Activated effector memory CD4-positive, alpha-beta T cell treated with anti-CD3 and anti-CD28 coated beads, Interleukin-2, amount 50 U/mL, for 16 hours (primary cell): ENCODE measurements around the gene GTPBP4.
"Not testable (repeated sequence)": the region's sequence is repeated elsewhere in the genome, so short reads cannot be mapped to it uniquely, and the experiment has no call there.

Experiments used
- DNase-seq: peaks from one replicate; pipeline ENCODE4 v3.0.0-alpha.2; 2020

Gene GTPBP4

DNA sequence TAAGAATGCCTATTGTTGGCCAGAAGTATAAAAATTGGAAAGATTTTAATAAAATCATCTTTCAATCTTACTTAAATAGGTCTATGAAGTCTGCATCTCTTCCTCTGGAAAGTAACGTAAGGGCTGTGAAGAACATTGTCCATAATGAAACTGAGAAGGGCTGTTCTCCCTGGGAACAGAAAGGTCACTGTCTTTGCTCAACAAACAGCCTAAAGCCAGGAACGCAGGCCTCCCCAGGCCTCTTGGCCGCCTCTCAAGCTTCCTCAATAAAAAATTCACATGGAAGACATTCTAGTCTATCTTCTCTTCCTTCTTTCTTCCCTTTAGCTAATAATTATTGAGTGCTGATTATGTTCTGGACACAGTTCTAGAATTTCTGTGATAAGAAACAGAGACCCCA, 46.5 kb downstream of the GTPBP4 start:
- DNase-seq = no peak

DNA sequence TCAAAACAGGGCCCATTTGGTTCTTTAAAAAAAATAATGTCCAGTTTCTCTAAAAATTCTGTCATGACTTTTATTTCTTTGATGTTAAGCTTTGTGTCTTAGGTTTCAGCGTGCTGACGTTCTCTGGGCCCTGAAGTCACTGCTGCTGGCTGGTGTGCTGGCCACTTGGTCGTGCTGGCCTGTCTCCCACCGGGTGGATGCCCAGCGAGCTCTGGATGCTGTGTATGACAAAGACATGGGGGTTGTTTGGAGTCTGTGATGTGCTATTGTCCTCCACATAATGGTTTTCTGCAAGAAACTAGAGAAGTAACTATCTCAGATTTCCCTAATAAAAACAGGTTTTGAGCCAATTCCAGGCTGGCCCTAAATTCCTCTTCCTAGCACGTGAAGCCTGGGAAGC, 47.0 kb downstream of the GTPBP4 start:
- DNase-seq = no peak

DNA sequence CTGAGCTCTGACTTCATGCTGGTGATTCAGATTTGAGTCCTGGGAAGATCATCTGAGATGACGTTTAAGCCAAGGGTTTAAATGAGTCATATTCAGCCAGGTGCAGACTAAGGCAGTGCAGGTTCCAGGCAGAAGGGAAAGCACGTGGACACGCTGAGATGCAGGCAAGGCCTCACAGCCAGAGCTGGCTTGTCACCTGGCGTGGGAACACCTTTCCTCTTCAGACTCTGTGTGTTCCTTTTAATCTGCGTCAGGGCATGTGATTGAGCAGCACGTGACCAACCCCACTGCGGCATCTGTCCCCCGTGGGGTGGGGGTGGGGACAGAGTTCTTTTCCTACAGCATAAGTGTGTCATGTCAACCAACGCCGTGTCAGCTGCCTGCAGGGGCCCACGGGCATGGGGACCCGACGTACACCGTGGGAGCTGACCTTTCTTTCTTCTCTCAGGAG, 48.1 kb downstream of the GTPBP4 start:
- peak; percentile 79 for DNase-seq

DNA sequence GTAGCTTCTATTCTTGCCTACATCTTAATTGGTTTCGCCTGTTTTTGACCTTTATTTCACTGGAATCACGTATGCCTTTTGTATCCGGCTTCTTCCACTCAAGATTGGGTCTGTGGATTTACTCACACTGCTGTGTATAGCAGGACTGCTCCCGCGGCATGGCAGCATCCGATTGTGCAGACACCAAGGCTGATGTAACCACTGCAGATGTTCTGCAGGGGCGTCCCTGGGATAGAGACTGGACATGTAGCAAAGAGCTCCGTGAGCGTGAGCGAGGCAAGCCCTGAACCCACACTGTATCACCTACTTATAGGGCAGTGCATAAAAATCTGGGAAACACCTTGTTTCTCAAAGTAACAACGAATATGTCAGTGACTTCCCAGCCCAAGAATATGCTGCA, 48.9 kb downstream of the GTPBP4 start:
- DNase-seq = no peak

DNA sequence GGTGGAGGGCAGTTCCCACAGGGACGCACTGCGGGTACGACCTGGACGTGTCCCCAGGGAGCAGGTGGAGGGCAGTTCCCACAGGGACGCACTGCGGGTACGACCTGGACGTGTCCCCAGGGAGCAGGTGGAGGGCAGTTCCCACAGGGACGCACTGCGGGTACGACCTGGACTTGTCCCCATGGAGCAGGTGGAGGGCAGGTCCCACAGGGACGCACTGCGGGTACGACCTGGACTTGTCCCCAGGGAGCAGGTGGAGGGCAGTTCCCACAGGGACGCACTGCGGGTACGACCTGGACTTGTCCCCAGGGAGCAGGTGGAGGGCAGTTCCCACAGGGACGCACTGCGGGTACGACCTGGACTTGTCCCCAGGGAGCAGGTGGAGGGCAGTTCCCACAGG, 50.5 kb downstream of the GTPBP4 start:
- DNase-seq = not testable (repeated sequence)

DNA sequence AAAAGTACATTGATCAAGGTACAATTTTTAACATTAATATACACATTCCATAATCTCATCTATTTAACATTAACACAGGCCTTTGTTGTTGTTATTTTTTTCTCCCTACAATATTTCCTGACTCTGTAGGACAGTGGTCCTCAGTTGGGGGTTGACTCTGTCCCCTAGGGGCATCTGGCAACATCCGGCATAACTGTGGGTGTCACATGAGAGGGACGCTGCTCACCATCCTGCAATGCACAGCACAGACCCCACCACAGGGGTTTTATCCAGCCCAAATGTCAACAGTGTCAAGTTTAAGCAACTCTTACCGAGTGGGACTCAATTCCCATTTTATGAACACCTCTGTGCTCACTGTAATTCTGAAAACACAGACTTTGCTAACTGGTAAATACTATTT, 51.9 kb downstream of the GTPBP4 start:
- DNase-seq = no peak

DNA sequence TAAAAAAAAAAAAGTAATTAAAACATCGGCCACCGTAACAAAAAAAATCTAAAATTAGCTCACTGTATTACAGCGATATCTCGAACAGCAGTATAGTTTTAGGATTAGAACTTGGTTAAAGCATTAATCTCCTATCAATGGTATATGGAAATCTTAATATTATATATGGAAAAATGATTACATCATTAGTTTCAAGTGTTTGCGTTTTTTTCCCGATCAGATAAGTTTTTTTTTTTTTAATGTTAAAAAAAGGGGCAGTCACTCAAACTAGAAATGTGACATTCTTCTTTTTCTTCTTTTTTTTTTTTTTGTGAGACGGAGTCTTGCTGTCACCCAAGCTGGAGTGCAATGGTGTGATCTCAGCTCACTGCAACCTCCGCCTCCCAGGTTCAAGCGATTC, 53.3 kb downstream of the GTPBP4 start:
- DNase-seq = no peak

DNA sequence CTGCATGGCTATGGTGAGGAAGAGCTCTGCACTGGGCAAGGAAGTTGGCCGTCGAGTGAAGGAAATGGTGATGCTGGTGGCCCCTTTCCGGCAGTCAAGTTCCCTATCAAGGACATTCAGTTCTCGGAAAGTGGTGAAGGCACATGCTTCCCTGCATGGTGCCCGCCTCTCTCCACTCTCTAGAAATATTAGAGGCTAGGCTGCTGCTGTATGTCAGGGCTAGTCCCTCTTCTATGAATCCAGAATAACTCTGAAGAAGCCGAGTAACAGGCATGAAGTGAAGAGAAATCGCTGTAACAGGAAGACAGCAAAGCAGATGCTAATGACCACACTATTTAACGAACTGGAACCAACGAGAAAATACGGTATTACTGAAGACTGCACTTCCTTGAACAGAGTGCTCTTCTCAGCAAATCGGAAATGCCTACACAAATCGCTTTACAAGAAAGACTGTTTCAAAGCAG, 55.3 kb downstream of the GTPBP4 start:
- peak; percentile 77 for DNase-seq

DNA sequence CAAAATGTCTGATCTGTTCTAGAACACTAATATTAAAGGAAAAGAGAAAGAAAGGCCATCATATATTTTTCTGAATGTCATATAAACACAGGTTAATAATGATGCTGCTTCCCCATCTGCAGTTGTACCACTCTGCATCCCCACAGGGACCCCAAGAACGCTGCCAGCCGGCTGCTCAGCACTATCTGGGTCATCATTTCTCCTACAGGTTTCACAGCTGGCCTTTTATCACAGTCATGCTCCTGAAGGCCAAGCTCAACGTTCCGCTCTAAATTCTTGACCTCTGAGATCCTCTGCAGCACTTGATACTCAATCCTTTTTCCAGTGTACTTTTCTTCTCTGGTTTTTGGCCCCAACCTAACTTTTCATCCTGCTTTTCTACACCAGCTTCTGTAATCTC, 55.9 kb downstream of the GTPBP4 start:
- no peak for DNase-seq

DNA sequence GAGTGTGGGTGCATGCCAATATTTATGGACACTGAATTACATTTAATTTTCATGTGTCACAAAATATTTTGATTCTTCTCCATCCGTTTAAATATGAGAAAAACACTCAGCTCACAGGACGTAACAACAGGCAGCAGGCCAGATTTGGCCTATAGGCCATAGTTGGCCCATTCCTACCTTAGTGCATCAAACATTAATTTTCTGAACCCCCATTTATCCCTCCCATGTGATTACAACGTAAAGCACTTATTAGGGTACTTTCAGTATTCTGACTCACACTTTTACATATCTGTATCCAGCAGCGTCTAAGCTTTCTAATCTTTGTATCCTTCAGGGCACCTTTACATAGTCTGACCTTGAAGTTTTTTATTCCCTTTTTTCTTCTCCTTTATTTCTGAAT, 56.7 kb downstream of the GTPBP4 start:
- DNase-seq = no peak

DNA sequence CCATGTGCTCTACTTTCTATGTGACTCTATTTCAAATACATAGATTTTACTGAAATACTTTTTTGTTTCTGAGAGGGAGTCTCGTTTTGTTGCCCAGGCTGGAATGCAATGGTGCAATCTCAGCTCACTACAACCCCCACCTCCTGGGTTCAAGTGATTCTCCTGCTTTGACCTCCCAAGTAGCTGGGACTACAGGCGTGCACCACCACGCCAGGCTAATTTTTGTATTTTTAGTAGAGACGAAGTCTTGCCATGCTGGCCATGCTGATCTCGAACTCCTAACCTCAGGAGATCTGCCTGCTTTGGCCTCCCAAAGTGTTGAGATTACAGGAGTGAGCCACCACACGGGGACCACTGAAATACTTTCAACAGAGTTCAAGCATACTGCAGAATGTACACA, 57.2 kb downstream of the GTPBP4 start:
- no peak for DNase-seq

DNA sequence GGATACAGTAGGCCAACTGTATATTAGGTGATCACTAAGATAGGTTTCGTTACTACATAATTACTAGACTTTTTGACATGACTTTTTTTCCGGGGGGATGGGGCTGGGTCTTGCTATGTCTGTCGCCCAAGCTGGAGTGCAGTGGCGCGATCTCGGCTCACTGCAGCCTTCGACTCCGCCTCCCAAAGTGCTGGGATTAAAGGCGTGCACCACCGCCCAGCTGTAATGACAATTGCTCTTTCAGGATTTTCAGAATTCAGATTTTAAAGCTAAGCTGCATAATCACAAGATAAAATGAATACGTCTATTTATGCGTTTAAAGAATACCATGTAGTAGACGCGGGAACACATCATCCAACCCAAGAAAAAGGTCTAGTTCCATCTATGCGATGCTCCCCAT, 59.7 kb downstream of the GTPBP4 start:
- no peak for DNase-seq

DNA sequence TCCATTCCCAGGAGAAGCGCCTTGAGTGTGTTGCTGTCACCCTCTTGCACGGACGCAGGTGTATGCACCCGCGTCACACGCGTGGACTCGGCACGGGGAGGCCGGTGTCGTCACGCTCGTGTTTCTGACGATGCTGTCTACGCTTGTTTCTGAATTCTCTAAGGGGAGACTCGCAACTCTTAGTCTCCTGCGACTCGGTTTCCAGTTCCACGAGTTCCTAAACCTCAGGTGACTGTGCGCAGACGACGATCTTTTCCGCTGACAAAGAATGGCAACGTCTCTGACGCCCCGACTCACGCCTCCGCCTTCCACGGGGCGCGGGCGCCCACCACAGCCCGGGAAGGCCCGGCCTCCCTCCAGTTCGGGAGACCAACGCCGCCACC, 60.1 kb downstream of the GTPBP4 start:
- no peak for DNase-seq

DNA sequence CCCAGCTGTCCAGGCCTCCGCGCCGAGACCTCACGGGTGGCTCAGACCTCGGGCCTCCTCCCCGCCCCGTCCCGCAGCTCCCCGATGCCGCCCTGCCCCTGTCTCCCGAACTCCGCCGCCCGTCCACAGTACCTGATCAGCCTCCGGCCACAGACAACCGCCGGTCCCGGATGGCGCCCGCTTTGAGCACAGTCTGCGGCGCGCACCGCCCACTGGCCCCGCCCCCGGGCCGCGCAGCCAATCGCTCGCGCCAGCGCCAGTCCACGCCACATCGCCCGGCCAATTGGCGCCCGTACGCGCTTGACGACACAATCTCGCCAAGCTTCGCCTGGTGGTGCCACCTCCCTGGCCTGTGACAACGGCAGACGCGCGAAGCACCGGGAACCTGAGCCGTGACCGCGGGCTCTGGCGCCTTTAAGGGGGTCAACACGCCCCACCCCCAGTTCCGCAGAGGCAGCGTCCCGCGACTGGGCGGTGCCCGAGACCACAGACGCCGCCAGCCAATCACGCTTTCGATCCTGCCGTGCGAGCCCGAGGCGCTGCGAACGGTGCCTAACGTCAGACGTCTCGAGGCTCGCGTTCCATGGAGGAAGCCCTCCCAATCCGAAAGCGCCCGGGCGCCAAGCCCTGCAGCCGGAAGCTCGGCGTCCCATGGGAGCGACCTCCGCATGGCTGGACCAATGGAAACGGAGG, 60.6 kb downstream of the GTPBP4 start, which contains the start of gene IDI1:
TSS of gene IDI1 (minus strand) at position 388 of the 693 bp plus-strand sequence. CDS start at position 272, 116 bp downstream.
- peak; percentile 99 for DNase-seq

DNA sequence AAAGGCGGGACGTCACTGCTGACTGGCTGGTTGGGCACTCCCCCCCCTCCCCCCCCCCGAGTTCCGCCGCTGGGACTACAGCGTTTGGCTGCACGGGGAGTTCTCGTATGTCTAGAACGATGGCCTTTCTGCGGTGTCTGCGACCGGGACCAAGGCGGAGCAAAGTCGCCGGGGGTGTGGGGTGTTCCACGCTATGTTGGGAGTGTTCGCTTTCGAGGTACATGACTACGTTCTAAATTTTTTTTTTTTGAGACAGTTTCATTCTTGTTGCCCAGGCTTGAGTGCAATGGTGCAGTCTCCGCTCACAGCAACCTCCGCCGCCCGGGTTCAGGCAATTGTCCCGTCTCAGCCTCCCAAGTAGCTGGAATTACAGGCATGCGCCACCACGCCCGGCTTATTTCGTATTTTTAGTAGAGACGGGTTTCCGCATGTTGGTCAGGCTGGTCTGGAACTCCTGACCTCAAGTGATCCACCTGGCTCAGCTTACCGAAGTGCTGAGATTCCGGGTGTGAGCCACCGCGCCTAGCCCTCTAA, 61.3 kb downstream of the GTPBP4 start:
- DNase-seq = no peak

DNA sequence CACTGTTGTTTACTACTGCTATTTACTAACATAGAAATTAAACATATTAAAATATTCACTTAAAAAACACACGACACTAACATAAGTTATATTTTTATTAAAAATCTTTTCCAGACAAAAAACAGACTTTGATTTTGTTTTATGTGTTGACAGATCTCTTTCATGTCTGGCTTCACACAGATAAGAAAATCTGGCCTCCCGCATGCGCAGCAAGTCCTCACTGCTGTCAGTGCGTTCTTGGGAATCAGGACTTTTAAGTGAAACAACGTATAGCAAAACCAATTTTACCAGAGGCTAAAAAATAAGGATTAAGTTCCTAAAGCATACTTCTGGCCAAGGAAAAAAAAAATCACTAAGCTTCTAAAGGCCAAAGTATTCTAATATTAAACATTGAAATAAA, 61.9 kb downstream of the GTPBP4 start:
- peak; percentile 71 for DNase-seq

DNA sequence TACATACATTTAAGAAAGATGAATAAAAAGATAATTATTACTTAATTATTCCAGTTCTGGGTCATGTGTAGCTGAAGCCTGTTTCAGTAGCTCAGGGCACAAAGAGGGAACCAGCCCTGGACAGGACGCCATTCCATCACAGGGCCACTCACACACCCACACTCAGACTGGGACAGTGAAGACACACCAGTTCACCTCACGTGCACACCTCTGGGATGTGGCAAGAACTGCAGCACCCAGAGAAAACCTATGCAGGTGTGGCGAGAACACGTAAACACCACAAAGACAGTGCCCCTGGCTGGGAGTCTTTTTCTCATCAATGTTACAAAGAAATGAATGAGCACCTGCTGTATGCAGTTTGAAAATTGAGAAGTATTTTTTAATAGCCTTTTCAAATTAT, 62.3 kb downstream of the GTPBP4 start:
- peak; percentile 79 for DNase-seq

DNA sequence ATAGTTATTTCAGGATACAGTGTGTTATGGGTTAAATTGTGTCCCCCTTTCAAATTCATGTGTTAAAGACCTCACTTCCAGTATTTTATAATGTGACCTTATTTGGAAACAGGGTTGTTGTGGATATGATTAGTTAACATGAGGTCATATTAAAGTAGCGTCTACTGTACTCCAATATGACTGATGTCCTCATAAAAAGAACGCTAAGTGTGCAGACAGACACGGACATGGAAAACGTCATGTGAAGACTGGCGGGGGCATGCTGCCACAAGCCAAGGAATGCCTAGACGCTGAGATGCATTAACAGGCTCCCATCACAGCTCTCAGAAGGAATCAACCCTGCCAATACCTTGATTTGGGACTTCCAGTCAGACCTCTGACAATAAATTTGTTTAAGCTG, 66.5 kb downstream of the GTPBP4 start:
- no peak for DNase-seq

DNA sequence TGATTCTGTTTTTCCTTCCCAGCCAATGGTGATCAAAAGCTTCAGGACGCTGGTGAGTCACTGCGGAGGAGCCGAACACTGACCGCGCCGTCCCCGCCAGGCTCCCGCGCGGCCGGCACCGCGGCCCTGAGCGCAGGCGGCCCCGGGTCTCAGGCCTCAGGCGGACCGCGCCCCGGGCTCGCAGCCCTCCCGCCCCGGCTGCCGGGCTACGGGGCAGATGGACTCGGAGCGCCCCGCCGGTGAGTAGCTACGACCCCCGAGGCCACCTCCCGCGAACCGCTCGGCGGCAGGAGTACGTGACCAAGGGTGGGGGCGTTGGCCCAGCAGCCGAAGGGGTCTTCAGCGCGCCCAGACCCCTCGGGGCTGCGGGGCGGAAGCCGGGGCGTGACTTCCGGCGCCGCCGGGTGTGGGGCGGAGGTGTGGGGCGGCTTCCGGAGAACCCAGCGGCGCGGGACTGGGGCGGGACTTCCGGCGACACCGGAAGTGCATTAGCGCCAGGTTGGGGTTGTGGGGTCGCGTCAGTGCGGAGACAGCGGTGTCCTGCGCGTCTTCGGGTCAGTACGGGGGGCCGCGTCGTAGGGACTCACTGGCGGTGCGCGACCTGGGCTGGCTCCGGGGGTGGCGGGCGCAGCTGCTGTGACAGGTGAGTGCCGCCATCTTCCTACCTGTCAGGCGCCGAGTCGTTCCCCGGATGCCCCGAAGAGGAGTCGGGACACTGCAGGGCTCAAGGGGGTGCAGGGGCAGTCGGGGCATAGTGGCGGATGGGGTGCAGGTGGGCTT, 68.3 kb downstream of the GTPBP4 start, which contains the start of gene WDR37:
TSS of gene WDR37 (plus strand) at position 60 of the 780 bp plus-strand sequence. CDS start 15,771 bp downstream, outside the sequence.
- DNase-seq = peak; percentile 96

DNA sequence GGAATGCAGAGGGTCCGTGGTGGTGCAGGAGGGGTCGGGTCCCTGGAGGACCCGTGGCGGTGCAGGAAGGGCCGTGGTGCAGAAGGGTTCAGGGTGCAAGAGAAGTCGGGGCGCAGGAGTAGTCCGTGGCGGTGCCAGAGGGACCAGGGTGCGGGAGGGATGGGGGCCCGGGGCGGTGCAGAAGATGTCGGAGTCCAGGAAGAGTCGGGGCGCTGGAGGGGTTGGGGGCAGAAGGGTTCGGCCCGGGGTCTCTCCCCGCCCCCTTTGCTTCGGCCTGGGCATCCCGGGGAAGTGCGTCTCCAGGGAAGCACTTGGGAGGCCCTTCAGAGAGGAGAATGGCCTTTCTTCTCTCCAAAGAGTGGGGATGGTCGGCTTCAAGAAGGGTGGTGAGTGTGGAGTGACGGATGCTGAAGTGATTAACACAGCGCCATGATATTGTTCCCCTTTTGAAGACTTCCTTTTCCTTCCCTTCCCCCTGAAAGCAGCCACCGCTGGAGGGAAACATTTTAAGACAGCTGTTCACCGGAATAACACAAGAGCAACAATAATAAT, 68.9 kb downstream of the GTPBP4 start:
- no peak for DNase-seq

DNA sequence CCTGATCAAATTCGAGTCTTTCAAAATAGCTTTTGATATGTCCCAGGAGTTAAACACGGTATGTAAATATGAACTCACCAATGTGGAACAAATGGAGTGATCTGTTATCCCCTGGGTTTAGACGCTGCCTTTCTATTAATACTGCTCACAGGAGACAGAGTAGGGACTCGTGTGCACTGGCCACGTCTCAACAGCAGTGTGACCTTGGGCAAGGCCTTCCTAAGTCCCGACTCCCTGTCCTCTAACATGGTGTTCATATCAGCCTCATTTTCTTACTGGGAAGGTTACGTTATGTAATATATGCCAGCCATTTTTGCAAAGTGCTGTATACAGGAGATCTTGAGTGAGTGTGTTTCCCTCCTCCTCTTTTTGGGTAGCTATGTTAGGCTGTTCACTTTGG, 69.8 kb downstream of the GTPBP4 start:
- no peak for DNase-seq

DNA sequence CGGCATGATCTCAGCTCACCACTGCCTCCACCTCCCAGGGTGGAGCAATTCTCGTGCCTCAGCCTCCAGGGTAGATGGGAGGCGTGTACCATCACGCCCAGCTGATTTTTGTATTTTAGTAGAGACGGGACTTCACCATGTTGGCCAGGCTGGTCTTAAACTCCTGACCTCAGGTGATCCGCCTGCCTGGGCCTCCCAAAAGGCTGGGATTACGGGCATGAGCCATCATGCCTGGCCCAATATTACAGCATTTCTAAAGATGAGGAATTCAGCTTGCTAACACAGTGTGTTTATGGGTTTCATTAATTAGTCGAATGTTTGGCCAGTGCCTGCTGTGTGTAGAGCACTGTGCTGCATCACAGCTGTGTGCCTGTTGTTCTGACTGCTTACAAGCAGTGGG, 71.7 kb downstream of the GTPBP4 start:
- DNase-seq = no peak

DNA sequence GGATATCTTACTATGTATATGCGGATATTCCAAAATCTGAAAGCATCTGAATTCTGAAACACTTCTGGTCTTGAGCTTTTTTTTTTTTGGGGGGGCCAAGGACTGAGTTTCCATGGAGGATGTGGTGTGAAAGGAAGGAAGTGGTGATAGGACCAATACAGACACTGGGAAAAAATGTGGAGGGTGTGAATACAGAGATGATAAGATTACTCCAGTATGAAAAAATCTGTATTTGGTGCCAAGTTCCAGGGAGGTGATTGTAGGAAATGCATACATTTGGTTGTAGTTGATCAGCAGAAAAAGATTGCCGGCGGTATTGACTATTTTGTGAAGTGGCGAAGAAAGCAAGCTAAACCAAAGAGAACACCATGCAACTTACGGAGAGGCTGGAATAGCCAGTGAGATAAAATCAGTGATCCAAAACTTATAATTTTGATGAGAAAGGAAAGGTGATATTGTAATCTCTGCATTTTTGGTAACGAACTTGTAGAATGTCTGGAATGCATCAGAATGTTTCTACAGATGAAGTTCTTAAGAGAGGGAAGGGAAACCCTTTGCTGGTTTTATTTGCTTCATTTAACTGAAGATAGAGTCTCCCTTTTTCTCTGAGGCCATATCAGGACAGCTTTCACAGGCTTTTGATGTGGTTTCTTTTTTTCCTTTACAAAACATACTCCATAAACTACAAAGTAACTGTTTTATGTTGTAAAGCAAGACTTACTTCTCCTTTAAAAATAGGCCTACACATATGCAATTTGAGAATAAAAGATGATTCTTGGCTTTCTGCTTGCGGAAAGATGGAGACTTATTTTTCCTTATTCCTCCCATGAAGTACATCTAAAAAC, 73.9 kb downstream of the GTPBP4 start:
- DNase-seq = no peak
